NCI-H2196 treated with DMSO at 0.1 percent for 48 hours (cell line): Measurements from ENCODE around the gene AKR1E2.
"Not testable (repeated sequence)": the region's sequence is repeated elsewhere in the genome, so short reads cannot be mapped to it uniquely, and the experiment has no call there.

ENCODE experiments used
- DNase-seq: peaks from one replicate; lab custom pipeline; 2025; ENCODE audit not compliant: unreplicated experiment; lab: John Stamatoyannopoulos, UW

AKR1E2 gene

DNA sequence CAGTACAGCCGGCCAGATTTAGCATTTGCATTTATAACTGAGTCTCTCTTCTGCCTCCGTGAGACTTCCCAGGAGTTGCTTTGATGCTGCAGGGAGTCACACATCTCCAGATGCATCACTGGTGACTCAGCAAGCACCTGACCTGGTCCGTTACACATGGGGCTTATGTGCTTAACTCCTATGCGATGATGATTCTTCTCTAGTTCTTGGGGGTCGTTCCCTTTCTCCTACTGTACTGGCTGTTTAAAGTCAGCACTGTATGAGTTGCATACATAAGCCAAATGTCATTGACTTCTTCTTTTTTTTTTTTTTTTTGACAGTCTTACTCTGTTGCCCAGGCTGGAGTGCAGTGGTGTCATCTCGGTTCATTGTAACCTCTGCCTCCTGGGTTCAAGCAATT, 13.0 kb upstream of the AKR1E2 start:
- DNase-seq, result no peak

- DNase-seq, result no peak
Observed at GRCh38 chr10:4813496-4813895, 12.5 kb upstream of the AKR1E2 start.

DNA sequence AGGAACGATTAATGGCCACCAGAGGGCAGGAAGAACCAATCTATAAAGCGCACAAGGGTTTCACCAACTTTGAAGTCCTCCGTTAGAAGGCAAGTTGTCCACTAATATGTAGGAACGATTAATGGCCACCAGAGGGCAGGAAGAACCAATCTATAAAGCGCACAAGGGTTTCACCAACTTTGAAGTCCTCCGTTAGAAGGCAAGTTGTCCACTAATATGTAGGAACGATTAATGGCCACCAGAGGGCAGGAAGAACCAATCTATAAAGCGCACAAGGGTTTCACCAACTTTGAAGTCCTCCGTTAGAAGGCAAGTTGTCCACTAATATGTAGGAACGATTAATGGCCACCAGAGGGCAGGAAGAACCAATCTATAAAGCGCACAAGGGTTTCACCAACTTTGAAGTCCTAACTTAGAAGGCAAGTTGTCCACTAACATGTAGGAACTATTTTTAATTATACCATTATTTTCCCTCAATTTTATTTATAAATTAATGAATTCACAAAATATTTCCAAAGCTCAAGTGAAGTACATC, 10.3 kb upstream of the AKR1E2 start:
- DNase-seq, result not testable (repeated sequence)

DNA sequence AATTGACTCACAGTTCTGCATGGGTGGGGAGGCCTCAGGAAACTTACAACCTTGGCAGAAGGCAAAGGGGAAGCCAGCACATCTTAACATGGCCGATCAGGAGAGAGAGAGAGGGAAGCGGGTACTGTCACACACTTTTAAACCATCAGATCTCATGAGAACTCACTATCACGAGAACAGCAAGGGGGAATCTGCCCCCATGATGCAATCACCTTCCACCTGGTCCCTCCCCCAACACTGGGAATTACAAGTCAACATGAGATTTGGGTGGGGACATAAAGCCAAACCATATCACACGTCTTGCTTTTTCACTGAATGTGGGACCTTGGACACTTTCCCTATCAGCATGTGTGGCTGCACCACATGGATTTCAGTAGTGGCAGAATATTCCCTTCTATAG, 9.0 kb upstream of the AKR1E2 start:
- no peak for DNase-seq

GRCh38 chr10:4819067-4819466, 6.9 kb upstream of the AKR1E2 start:
- no peak for DNase-seq

GRCh38 chr10:4819707-4820106, 6.3 kb upstream of the AKR1E2 start:
- no peak for DNase-seq

GRCh38 chr10:4820804-4821401, 5.1 kb upstream of the AKR1E2 start:
- DNase-seq, result no peak

DNA sequence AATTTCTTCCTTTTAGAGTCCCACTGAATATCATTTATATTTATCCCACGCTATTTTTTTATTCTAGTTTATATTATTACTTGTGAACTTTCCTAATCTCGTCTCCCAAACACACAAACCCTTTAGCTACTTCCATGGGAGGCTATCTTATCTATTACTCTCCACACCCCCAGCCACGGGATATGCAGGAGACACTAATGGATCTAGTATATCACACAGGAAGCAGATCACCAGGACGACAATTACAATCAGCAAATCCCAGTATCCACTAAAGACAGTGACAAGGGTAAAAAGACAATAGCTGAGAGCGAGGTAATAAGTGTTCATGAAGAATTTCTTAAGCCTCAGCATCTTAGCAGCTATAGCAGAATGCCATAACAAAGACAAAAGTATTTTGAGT, 3.8 kb upstream of the AKR1E2 start:
- no peak for DNase-seq

DNA sequence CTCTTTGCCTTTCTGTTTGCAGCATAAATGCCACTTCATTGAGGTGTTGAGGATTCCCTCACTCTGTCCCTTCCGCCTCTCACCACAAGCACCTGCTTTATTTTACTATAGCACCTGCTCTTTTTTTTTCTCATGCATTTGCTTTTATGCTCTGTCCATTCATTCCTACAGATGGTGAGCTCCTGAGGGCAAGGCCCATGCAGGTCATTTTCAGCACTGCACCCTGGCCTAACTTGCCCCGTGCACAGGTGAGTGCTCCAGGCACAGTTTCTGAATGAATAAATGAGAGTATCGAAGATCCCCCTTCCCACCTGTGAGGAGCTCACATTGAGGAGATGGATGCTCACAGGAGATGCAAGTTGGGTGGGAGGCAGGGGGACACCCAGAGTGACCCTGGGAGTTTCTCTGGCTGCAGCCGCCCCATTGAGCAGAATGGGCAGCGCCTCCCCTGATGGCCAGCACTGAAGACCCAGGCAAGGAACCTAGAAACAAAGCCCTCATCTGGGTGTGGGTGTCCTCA, 1.2 kb upstream of the AKR1E2 start:
- no peak for DNase-seq

DNA sequence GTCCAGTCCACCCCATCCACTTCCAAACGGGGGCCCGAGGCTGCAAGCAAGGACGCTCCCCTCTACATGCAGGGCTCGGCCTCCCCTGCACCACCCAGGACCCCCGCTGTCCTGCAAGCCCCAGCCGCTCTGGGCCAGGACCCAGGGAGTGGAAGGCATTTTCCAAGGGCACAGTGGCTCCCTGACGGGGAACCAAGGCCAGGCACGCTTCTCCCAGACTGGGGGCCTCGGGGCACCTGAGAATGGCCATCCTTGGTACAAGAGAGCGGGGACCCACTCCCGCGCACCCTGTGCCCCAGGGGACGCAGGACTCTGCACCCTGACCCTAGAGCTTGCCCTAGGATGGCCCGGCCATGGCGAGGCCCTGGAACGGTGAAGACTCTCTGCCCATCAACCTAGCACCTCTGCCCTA, 545 bp upstream of the AKR1E2 start:
- no peak for DNase-seq

- DNase-seq, result no peak
Observed at GRCh38 chr10:4826792-4827324, 851 bp downstream of the AKR1E2 start.

- no peak for DNase-seq
Observed at GRCh38 chr10:4828005-4828404, 2.0 kb downstream of the AKR1E2 start.

DNA sequence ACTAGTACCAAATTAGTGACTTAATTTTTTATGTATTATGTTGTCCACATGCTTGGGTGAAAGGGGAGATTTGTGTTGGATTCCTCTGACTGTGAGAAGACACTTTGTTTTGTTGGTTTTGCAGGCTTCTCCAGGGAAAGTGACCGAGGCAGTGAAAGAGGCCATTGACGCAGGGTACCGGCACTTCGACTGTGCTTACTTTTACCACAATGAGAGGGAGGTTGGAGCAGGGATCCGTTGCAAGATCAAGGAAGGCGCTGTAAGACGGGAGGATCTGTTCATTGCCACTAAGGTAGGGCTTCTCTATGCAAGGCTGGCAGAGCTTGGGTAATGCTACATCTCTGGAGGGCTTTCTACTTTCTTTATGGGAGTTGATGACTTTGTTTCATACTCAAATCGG, 4.5 kb downstream of the AKR1E2 start:
- no peak for DNase-seq

GRCh38 chr10:4831091-4831490, 5.1 kb downstream of the AKR1E2 start:
- DNase-seq, result no peak

DNA sequence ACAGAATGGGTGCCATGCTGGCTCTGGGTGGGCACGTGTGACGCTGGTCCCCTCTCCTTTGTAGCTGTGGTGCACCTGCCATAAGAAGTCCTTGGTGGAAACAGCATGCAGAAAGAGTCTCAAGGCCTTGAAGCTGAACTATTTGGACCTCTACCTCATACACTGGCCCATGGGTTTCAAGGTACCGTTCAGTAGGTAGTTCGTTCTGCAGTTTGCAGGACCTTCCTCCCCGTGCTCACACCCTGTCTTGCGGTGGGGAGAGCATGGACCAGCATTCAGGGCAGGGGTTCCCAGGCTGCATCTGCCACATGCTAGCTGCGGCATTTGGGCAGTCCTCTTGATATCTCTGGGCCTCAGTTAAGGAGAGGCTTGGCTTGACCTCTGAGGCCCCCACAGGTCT, 7.3 kb downstream of the AKR1E2 start:
- DNase-seq, result no peak

DNA sequence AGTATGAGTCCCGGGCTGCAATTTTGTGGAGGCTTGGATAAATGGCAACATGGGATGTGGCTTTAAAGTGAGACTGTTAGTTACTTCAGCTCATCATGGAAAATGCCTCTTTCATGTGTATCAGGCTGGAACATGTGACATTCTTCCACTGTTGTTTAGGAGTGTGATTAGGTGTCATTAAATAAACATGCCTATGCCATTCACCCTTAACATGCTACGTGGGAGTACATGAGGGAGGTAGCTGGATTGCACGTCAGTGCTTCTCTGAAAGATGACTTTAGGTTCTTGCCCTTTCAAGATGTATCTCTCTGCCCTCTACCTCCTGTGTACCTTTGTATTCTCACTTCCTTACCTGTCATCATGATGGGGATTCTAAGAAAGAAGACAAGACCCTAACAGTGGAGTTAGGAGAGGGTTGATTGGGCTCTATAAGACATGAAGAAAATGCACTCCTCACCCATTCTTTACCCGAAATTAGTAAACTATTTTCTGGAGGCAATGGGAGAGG, 8.9 kb downstream of the AKR1E2 start:
- no peak for DNase-seq

DNA sequence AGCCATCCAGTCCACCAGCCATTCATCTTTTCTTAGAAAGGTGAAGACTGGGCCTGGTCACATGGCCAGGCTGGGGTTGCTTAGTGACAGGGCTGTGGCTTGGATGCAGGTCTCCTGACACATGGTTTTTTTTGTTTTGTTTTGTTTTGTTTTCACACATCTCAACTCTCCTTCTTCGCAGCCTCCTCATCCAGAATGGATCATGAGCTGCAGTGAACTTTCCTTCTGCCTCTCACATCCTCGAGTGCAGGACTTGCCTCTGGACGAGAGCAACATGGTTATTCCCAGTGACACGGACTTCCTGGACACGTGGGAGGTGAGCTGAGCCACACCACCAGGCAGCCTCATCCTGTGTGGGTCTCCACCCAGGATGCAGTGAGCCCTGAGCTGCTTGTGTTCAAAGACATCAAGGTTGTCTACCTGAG, 9.5 kb downstream of the AKR1E2 start:
- DNase-seq, result no peak

- no peak for DNase-seq
Observed at GRCh38 chr10:4836416-4836969, 10.5 kb downstream of the AKR1E2 start.

DNA sequence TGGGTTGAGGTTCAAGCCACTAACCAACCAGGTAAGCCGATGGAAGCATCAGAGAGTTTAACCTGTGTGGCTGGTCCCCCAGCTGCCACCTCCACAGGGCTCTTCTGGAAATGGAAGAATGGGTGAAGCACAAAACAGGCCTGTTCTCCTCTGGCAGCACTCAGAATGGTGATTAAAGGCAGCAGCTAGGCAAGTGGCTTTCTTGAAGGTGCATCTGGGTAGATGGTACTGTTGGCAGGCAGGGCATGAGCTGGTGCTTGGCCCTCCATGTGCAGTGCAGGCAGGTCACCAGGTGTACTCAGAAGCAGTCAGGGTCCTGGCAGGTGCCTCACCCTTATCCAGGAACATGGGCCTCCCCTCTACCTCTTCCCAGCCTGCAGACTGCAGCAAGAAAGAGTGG, 11.5 kb downstream of the AKR1E2 start:
- no peak for DNase-seq

GRCh38 chr10:4838743-4839142, 12.7 kb downstream of the AKR1E2 start:
- DNase-seq, result no peak

GRCh38 chr10:4839353-4839752, 13.3 kb downstream of the AKR1E2 start:
- DNase-seq, result no peak

GRCh38 chr10:4840151-4840550, 14.1 kb downstream of the AKR1E2 start:
- DNase-seq, result no peak
